Choroid plexus epithelial cell (primary cell): ENCODE measurements around the gene ANXA1.

Experiments used
- DNase-seq: peaks from one replicate; pipeline ENCODE4 v3.0.0-alpha.2; 2010; ENCODE audit warnings: low read depth
- H3K4me3 ChIP-seq: 2 replicates; pipeline ENCODE4 v1.5.1; 2011; ENCODE audit warnings: low read depth, mild to moderate bottlenecking, control low read depth, low read length, moderate library complexity
- CTCF ChIP-seq: conservative IDR thresholded peaks from 2 replicates; pipeline ENCODE4 v1.5.1; 2011; ENCODE audit warnings: low read depth, mild to moderate bottlenecking, control low read depth, inconsistent platforms, low read length, moderate library complexity

Gene ANXA1

GRCh38 chr9:73156865-73157187, 5.2 kb downstream of the ANXA1 start:
- no peak for DNase-seq
- no peak overlapping the region for H3K4me3 ChIP-seq
- TF ChIP-seq CTCF: no peak

- no peak for TF ChIP-seq CTCF
- DNase-seq: peak; percentile 33
- no peak overlapping the region for H3K4me3 ChIP-seq
Measured at GRCh38 chr9:73157811-73158210, 6.1 kb downstream of the ANXA1 start.

- DNase-seq: no peak
- no peak for TF ChIP-seq CTCF
- no peak overlapping the region for H3K4me3 ChIP-seq
Measured at GRCh38 chr9:73158723-73159122, 7.1 kb downstream of the ANXA1 start.

GRCh38 chr9:73160868-73161267, 9.2 kb downstream of the ANXA1 start:
- no peak for TF ChIP-seq CTCF
- DNase-seq: no peak
- no peak overlapping the region for H3K4me3 ChIP-seq

GRCh38 chr9:73162987-73163768, 11.5 kb downstream of the ANXA1 start:
- no peak overlapping the region for H3K4me3 ChIP-seq
- TF ChIP-seq CTCF: peak; percentile 17
- DNase-seq: no peak

GRCh38 chr9:73165911-73166310, 14.2 kb downstream of the ANXA1 start:
- DNase-seq: no peak
- TF ChIP-seq CTCF: no peak
- no peak overlapping the region for H3K4me3 ChIP-seq

- no peak for DNase-seq
- no peak overlapping the region for H3K4me3 ChIP-seq
- TF ChIP-seq CTCF: no peak
Measured at GRCh38 chr9:73166468-73166867, 14.8 kb downstream of the ANXA1 start.
